ENCODE data around the gene SLC10A7. TPM values are rescaled to one million over a fixed set of nuclear protein-coding genes. Genes with fewer than 3 reads are reported as not detected.

SLC10A7 gene
- total and polyA plus RNA-seq, 2 donors (not counting 1 experiment from before 2014, with no cell fraction given): 5.7 to 18.3 TPM

- DNase-seq: no peak
- POLR2A ChIA-PET: no interaction called here
- no peaks in the 10 kb centered on the region for H3K79me2 ChIP-seq (ENCODE audit: control insufficient read depth, insufficient read depth, low read length)
- H3K4me1 Mint-ChIP-seq: no peaks in the 10 kb centered on the region
- no peak overlapping the region for H3K9ac ChIP-seq (ENCODE audit: low read length)
- TF ChIP-seq EZH2 (IDR thresholded peaks at IDR 0.05; ENCODE audit: borderline replicate concordance, insufficient read depth, low read depth, low read length, poor library complexity, severe bottlenecking) (no peak), CTCF (IDR thresholded peaks at IDR 0.05) (no peak)
- H3K4me1 ChIP-seq (ENCODE audit: control insufficient read depth in 2 of 2, insufficient read depth in 2 of 2, low read length in 2 of 2): no peaks in the 10 kb centered on the region
- no peaks in the 10 kb centered on the region for H3K27me3 Mint-ChIP-seq
- ATAC-seq (ENCODE audit: low read depth): no peak
- no peaks in the 10 kb centered on the region for H4K20me1 ChIP-seq (ENCODE audit: control insufficient read depth, insufficient read depth, low read length, poor library complexity, severe bottlenecking)
- H3K27ac Mint-ChIP-seq: no peak overlapping the region
- H3K36me3 ChIP-seq (replicated peaks in 1 of 2; ENCODE audit: control extremely low read depth in 1 of 2, control insufficient read depth in 1 of 2, extremely low read depth in 1 of 2, insufficient read depth in 2 of 2, low read length in 1 of 2): peaks cover 2 to 4% of the 10 kb centered on the region in 2 experiments
- intact Hi-C loops (cut with micrococcal nuclease): no loop called here
- WGBS (ENCODE audit: insufficient coverage): no CpG with 5 or more reads among the region's 1 CpG
- no peak overlapping the region for H3K27ac ChIP-seq (ENCODE audit: low read length in 2 of 2)
- no peak overlapping the region for H3K4me2 ChIP-seq (replicated peaks; ENCODE audit: low read depth, low read length, poor library complexity, severe bottlenecking)
- no peaks in the 10 kb centered on the region for H3K9me3 Mint-ChIP-seq (ENCODE audit: insufficient read depth)
- H2AFZ ChIP-seq (ENCODE audit: insufficient read depth, low read depth, low read length, poor library complexity, severe bottlenecking): no peak overlapping the region
- CTCF ChIA-PET: no interaction called here
- H3K4me3 Mint-ChIP-seq: no peak overlapping the region
- no peak overlapping the region for H3K4me3 ChIP-seq (ENCODE audit: control extremely low read depth in 1 of 5, extremely low read depth in 1 of 5, insufficient read depth in 1 of 5, low read depth in 2 of 5, low read length in 4 of 5)
- no peaks in the 10 kb centered on the region for H3K9me3 ChIP-seq (ENCODE audit: control extremely low read depth in 1 of 3, control insufficient read depth in 2 of 3, insufficient read depth in 1 of 3, low read length in 2 of 3)
- H3K27me3 ChIP-seq (replicated peaks in 1 of 4; ENCODE audit: control extremely low read depth in 1 of 4, control insufficient read depth in 3 of 4, insufficient read depth in 4 of 4, low read length in 3 of 4): no peaks in the 10 kb centered on the region
Observed at GRCh38 chr4:146256328-146256727, 265.4 kb downstream of the SLC10A7 start.

DNA sequence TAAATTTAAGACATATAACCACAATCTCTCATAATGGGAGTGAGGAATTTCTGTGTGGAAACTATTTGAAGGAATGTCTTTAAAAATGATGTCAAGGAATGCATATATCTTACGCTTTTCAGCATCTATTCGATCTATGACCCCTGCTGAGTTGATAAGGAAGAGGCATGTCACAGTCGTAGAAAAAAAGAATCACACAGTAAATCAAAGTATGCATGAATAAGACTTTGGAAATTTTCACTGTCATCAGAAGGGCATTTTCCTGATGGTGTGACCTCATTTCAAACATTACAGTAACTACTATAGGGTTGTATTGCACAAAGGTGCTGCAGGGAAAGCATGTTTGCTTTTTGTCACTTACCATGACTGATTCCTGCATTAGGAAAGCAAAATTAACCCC lies 265.9 kb downstream of the SLC10A7 start:
- Histone ChIP-seq H3K36me3 (replicated peaks in 1 of 2; ENCODE audit: control extremely low read depth in 1 of 2, control insufficient read depth in 1 of 2, extremely low read depth in 1 of 2, insufficient read depth in 2 of 2, low read length in 1 of 2) (peaks cover 2 to 4% of the 10 kb centered on the region in 2 experiments), H3K4me3 (ENCODE audit: control extremely low read depth in 1 of 5, extremely low read depth in 1 of 5, insufficient read depth in 1 of 5, low read depth in 2 of 5, low read length in 4 of 5) (no peak overlapping the region), H3K27ac (ENCODE audit: low read length in 2 of 2) (no peak overlapping the region), H3K79me2 (ENCODE audit: control insufficient read depth, insufficient read depth, low read length) (no peaks in the 10 kb centered on the region), H2AFZ (ENCODE audit: insufficient read depth, low read depth, low read length, poor library complexity, severe bottlenecking) (no peak overlapping the region), H4K20me1 (ENCODE audit: control insufficient read depth, insufficient read depth, low read length, poor library complexity, severe bottlenecking) (no peaks in the 10 kb centered on the region), H3K9ac (ENCODE audit: low read length) (no peak overlapping the region), H3K27me3 (replicated peaks in 1 of 4; ENCODE audit: control extremely low read depth in 1 of 4, control insufficient read depth in 3 of 4, insufficient read depth in 4 of 4, low read length in 3 of 4) (no peaks in the 10 kb centered on the region), H3K9me3 (ENCODE audit: control extremely low read depth in 1 of 3, control insufficient read depth in 2 of 3, insufficient read depth in 1 of 3, low read length in 2 of 3) (no peaks in the 10 kb centered on the region), H3K4me2 (replicated peaks; ENCODE audit: low read depth, low read length, poor library complexity, severe bottlenecking) (no peak overlapping the region), H3K4me1 (ENCODE audit: control insufficient read depth in 2 of 2, insufficient read depth in 2 of 2, low read length in 2 of 2) (no peaks in the 10 kb centered on the region)
- no peaks in the 10 kb centered on the region for H3K27me3 Mint-ChIP-seq
- no peak overlapping the region for H3K27ac Mint-ChIP-seq
- TF ChIP-seq CTCF (IDR thresholded peaks at IDR 0.05): no peak
- no peak for TF ChIP-seq EZH2 (IDR thresholded peaks at IDR 0.05; ENCODE audit: borderline replicate concordance, insufficient read depth, low read depth, low read length, poor library complexity, severe bottlenecking)
- no peaks in the 10 kb centered on the region for H3K4me1 Mint-ChIP-seq
- WGBS (ENCODE audit: insufficient coverage): no CpG with 5 or more reads among the region's 3 CpGs
- CTCF ChIA-PET: no interaction called here
- no peaks in the 10 kb centered on the region for H3K9me3 Mint-ChIP-seq (ENCODE audit: insufficient read depth)
- no peak for ATAC-seq (ENCODE audit: low read depth)
- intact Hi-C loops (cut with micrococcal nuclease): no loop called here
- no peak for DNase-seq
- H3K4me3 Mint-ChIP-seq: no peak overlapping the region
- POLR2A ChIA-PET: no interaction called here

Measured in B cell (primary cell).